T-cell (primary cell): ENCODE measurements around the gene MPPED1. TPM values are rescaled to one million over a fixed set of nuclear protein-coding genes. Genes with fewer than 3 reads are reported as not detected.
A peak's percentile ranks its signal among the peaks of the same experiment; 100 is the strongest.

ENCODE experiments used
- ATAC-seq, 4 experiments: fragments of 200-7000 bp in 3 of 4; fragments of 150-1000 bp in 1 of 4; cut with Tn5 transposase; replicated peaks in 1 of 4; 1 replicate in 3 of 4; 2 replicates in 1 of 4; pipeline ENCODE4 v1.10.0; 2021; ENCODE audit warnings: moderate library complexity in 3 of 4, mild to moderate bottlenecking in 2 of 4, moderate number of reproducible peaks in 1 of 4
- CTCF ChIA-PET, 2 donors: fragments of 300-600 bp; sonication (Branson Sonifier 250); formaldehyde crosslinking; loops; one replicate each; lab custom pipeline; 2022; ENCODE audit warnings: antibody characterized with exemption in 2 of 2; lab: Charles Lee
- POLR2A ChIA-PET, 2 donors: fragments of 300-600 bp; sonication (Branson Sonifier 250); formaldehyde crosslinking; loops; one replicate each; lab custom pipeline; 2022; ENCODE audit warnings: antibody characterized with exemption in 2 of 2; lab: Charles Lee
- DNase-seq, 35 experiments: peaks; one replicate each; pipeline versions ENCODE4 v3.0.0 to v3.0.0-alpha.2; 2013 to 2023
- H3K27ac ChIP-seq: one replicate; pipeline ENCODE4 v1.5.1; 2013; ENCODE audit warnings: low read length
- H3K27me3 ChIP-seq, 2 experiments: replicated peaks in 1 of 2; 1 replicate in 1 of 2; 2 replicates in 1 of 2; pipeline versions ENCODE4 v1.6.1 to v1.7.0; 2013; ENCODE audit warnings: low read length in 1 of 2, mixed read lengths in 1 of 2; ENCODE audit not compliant: control insufficient read depth in 2 of 2, insufficient read depth in 2 of 2; ENCODE audit errors: extremely low read depth in 1 of 2
- H3K36me3 ChIP-seq, 2 donors: 1 replicate in 1 of 2; 2 replicates in 1 of 2; pipeline versions ENCODE4 v1.6.1 to v1.7.0; 2013; ENCODE audit warnings: low read length in 1 of 2; ENCODE audit not compliant: control insufficient read depth in 2 of 2, insufficient read depth in 1 of 2; ENCODE audit errors: extremely low read depth in 1 of 2
- H3K4me1 ChIP-seq, 2 experiments: 1 replicate in 1 of 2; 2 replicates in 1 of 2; pipeline versions ENCODE4 v1.6.1 to v1.7.0; 2013; ENCODE audit warnings: low read length in 2 of 2, mixed read lengths in 1 of 2; ENCODE audit not compliant: insufficient read depth in 2 of 2, control insufficient read depth in 1 of 2; ENCODE audit errors: extremely low read depth in 1 of 2
- H3K4me3 ChIP-seq, 2 donors: 1 replicate in 1 of 2; 2 replicates in 1 of 2; pipeline versions ENCODE4 v1.5.1 to v1.7.0; 2013; ENCODE audit warnings: mild to moderate bottlenecking in 2 of 2, low read length in 1 of 2, moderate library complexity in 1 of 2; ENCODE audit not compliant: control insufficient read depth in 1 of 2; ENCODE audit errors: extremely low read depth in 1 of 2
- H3K9me3 ChIP-seq: 2 replicates; pipeline ENCODE4 v1.7.0; 2013
- H3K27ac Mint-ChIP-seq, 2 donors: one replicate each; pipeline ENCODE4 v1.8.0; 2020 to 2021; ENCODE audit warnings: mild to moderate bottlenecking in 2 of 2, mixed read lengths in 2 of 2
- H3K27me3 Mint-ChIP-seq, 2 donors: one replicate each; pipeline ENCODE4 v1.8.0; 2021 to 2022; ENCODE audit warnings: mixed read lengths in 2 of 2
- H3K36me3 Mint-ChIP-seq: one replicate; pipeline ENCODE4 v1.8.0; 2021; ENCODE audit warnings: mixed read lengths
- H3K4me1 Mint-ChIP-seq, 3 donors: one replicate each; pipeline ENCODE4 v1.8.0; 2020 to 2022; ENCODE audit warnings: mixed read lengths in 3 of 3, mild to moderate bottlenecking in 1 of 3
- H3K4me3 Mint-ChIP-seq, 3 donors: one replicate each; pipeline ENCODE4 v1.8.0; 2020 to 2022; ENCODE audit warnings: mild to moderate bottlenecking in 3 of 3, mixed read lengths in 3 of 3, moderate library complexity in 3 of 3
- H3K9me3 Mint-ChIP-seq, 3 donors: one replicate each; pipeline ENCODE4 v1.8.0; 2020 to 2022; ENCODE audit warnings: mixed read lengths in 3 of 3
- WGBS: methylation state at CpG from one replicate; pipeline ENCODE4 v1.1.5; 2013; ENCODE audit warnings: missing lambda C conversion rate; ENCODE audit not compliant: insufficient coverage; 5-methylcytosine and 5-hydroxymethylcytosine counted together
- total RNA-seq, 35 experiments: library from RNA in 6 of 35; stranded (reverse) in 6 of 35; fragments of 120-200 nt in 1 of 35; gene quantifications; one replicate each; pipeline versions ENCODE4 v1.2.1 to v1.2.4 and lab custom pipeline; 2013 to 2026

MPPED1 gene
- total RNA-seq, 5 donors from 2014 or later (not counting 1 experiment from before 2014, with no cell fraction given), result not detected

- Mint-ChIP-seq H3K27ac (no peak overlapping the region), H3K9me3 (no peaks in the 10 kb centered on the region), H3K4me1 (peaks cover 10 to 20% (median 12%) of the 10 kb centered on the region in 3 donors), H3K36me3 (no peaks in the 10 kb centered on the region), H3K27me3 (peaks cover 14 to 32% of the 10 kb centered on the region in 2 donors), H3K4me3 (no peak overlapping the region)
- Histone ChIP-seq H3K36me3 (no peaks in the 10 kb centered on the region), H3K9me3 (no peaks in the 10 kb centered on the region), H3K27me3 (peaks cover 0 to 34% of the 10 kb centered on the region in 2 experiments), H3K4me1 (peaks cover 0 to 14% of the 10 kb centered on the region in 2 experiments), H3K4me3 (no peak overlapping the region), H3K27ac (no peak overlapping the region)
- 47% methylated on average over 4 of the region's 5 CpGs for WGBS
- ATAC-seq (no peak), DNase-seq (no peak)
- ChIA-PET CTCF (no interaction called here), POLR2A (no interaction called here)
These were observed 27.0 kb upstream of the MPPED1 start for GRCh38 chr22:43384863-43385262.

GRCh38 chr22:43385770-43386641 lies 25.8 kb upstream of the MPPED1 start:
- Mint-ChIP-seq H3K27ac (no peak overlapping the region), H3K27me3 (peaks cover 10 to 29% of the 10 kb centered on the region in 2 donors), H3K9me3 (no peaks in the 10 kb centered on the region), H3K36me3 (no peaks in the 10 kb centered on the region), H3K4me3 (peak overlapping the region in 1 of 3 donors; percentile 6), H3K4me1 (peaks cover 10 to 18% (median 12%) of the 10 kb centered on the region in 3 donors)
- H3K4me1 ChIP-seq, result peaks cover 0 to 14% of the 10 kb centered on the region in 2 experiments
- ChIA-PET CTCF (interaction anchor here in 1 of 2 donors (0.6 to 0.7 kb wide), 2 partner anchors 43 to 684 kb away, joined by 3 read pairs; no protein-coding TSS in a partner anchor), POLR2A (no interaction called here)
- no peaks in the 10 kb centered on the region for H3K9me3 ChIP-seq
- ATAC-seq (peak; percentile 84 to 96 (median 91)), DNase-seq (peak; percentile 24 to 84 (median 58))
- H3K36me3 ChIP-seq, result no peaks in the 10 kb centered on the region
- WGBS, result 0% methylated on average over 11 of the region's 20 CpGs
- no peak overlapping the region for H3K4me3 ChIP-seq
- H3K27me3 ChIP-seq, result peaks cover 0 to 34% of the 10 kb centered on the region in 2 experiments
- H3K27ac ChIP-seq, result no peak overlapping the region

- no peak overlapping the region for H3K27ac Mint-ChIP-seq
- H3K4me3 Mint-ChIP-seq, result no peak overlapping the region
- H3K36me3 Mint-ChIP-seq, result no peaks in the 10 kb centered on the region
- Histone ChIP-seq H3K9me3 (no peaks in the 10 kb centered on the region), H3K4me1 (peaks cover 0 to 9% of the 10 kb centered on the region in 2 experiments), H3K27me3 (peaks cover 0 to 34% of the 10 kb centered on the region in 2 experiments), H3K36me3 (no peaks in the 10 kb centered on the region), H3K27ac (no peak overlapping the region), H3K4me3 (no peak overlapping the region)
- WGBS, result no CpG with 5 or more reads among the region's 7 CpGs
- DNase-seq (no peak), ATAC-seq (no peak)
- peaks cover 7 to 12% (median 8%) of the 10 kb centered on the region in 3 donors for H3K4me1 Mint-ChIP-seq
- POLR2A ChIA-PET, result no interaction called here
- H3K27me3 Mint-ChIP-seq, result peaks cover 10 to 28% of the 10 kb centered on the region in 2 donors
- H3K9me3 Mint-ChIP-seq, result no peaks in the 10 kb centered on the region
- CTCF ChIA-PET, result interaction anchor here in 1 of 2 donors (1.0 kb wide), 1 partner anchor 16 kb away, joined by 4 read pairs; no protein-coding TSS in a partner anchor
These were observed 24.0 kb upstream of the MPPED1 start for GRCh38 chr22:43387815-43388214.

DNA sequence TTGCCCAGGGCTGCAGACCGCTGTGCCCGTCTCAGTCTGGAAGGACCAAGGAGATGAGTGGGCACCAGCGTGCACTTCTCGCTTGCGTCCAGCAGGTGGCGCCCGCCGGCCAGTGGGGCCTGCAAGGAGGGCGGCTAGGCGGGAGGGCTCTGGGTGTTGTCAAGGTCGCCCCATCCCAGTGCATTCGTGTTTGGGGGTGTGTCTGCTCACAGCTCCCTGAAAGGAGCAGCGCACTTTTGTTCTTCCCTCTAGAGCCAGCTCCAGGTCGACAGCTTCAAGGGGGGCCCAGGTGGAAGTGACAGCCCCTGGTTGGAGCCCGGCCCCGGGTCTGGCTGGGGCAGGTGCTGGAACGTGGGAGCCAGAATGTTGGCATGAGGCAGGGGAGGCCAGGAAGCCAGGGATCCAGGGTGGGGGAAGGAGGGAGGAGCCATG lies 23.4 kb upstream of the MPPED1 start:
- peaks cover 0 to 9% of the 10 kb centered on the region in 2 experiments for H3K4me1 ChIP-seq
- no peak overlapping the region for H3K27ac ChIP-seq
- no peak overlapping the region for H3K4me3 ChIP-seq
- Mint-ChIP-seq H3K27ac (no peak overlapping the region), H3K27me3 (peaks cover 10 to 28% of the 10 kb centered on the region in 2 donors), H3K4me3 (no peak overlapping the region), H3K36me3 (no peaks in the 10 kb centered on the region), H3K4me1 (peaks cover 7 to 12% (median 8%) of the 10 kb centered on the region in 3 donors), H3K9me3 (no peaks in the 10 kb centered on the region)
- ATAC-seq (peak; percentile 50 to 73 (median 62)), DNase-seq (peak; percentile 10 to 81 (median 61))
- H3K9me3 ChIP-seq, result no peaks in the 10 kb centered on the region
- WGBS, result 1% methylated on average over 14 of the region's 17 CpGs
- ChIA-PET POLR2A (no interaction called here), CTCF (interaction anchor here in 1 of 2 donors (1.0 kb wide), 1 partner anchor 15 kb away, joined by 4 read pairs; no protein-coding TSS in a partner anchor)
- peaks cover 0 to 34% of the 10 kb centered on the region in 2 experiments for H3K27me3 ChIP-seq
- no peaks in the 10 kb centered on the region for H3K36me3 ChIP-seq

DNA sequence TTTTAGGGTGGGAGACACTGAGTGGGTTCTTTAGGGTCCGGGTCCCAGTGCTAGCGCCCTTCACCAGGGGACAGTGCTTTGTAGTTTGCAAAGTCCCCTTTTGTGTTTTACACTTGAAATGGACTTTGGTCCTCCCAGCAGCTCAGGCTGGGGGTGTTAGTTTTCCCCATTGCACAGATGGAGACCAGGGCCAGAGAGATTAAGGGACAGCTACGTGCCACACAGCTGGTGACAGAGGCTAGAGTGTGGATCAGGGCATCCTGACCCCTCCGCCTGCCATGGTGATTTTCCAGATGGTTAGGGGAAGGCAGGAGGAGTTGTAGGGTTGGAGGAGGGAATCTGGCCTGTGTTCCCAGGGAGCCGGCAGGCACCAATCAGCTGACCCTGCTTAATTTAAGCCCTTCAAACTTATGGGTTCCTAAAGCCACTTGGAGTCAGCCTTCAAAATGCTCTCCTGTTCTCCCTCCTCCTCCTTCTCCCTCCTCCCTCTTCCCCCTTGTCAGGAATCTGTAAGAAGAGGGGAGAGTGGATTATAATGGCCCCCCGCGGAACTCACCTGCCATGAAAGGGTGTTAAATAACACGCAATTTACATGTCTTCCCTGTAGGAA lies 22.5 kb upstream of the MPPED1 start:
- no peak for DNase-seq
- Histone ChIP-seq H3K4me3 (no peak overlapping the region), H3K9me3 (no peaks in the 10 kb centered on the region), H3K27ac (no peak overlapping the region), H3K27me3 (peaks cover 0 to 34% of the 10 kb centered on the region in 2 experiments), H3K4me1 (peaks cover 0 to 9% of the 10 kb centered on the region in 2 experiments), H3K36me3 (no peaks in the 10 kb centered on the region)
- H3K36me3 Mint-ChIP-seq, result no peaks in the 10 kb centered on the region
- POLR2A ChIA-PET, result no interaction called here
- no peak for ATAC-seq
- H3K9me3 Mint-ChIP-seq, result no peaks in the 10 kb centered on the region
- peaks cover 10 to 27% of the 10 kb centered on the region in 2 donors for H3K27me3 Mint-ChIP-seq
- H3K4me1 Mint-ChIP-seq, result peaks cover 7 to 12% (median 8%) of the 10 kb centered on the region in 3 donors
- H3K27ac Mint-ChIP-seq, result no peak overlapping the region
- WGBS, result 83% methylated on average over 4 of the region's 8 CpGs
- CTCF ChIA-PET, result no interaction called here
- no peak overlapping the region for H3K4me3 Mint-ChIP-seq

GRCh38 chr22:43390166-43390565 lies 21.6 kb upstream of the MPPED1 start:
- CTCF ChIA-PET, result interaction anchor here (0.5 to 0.6 kb wide), 2 partner anchors 20 to 116 kb away, joined by 4 to 5 read pairs; no protein-coding TSS in a partner anchor
- no peaks in the 10 kb centered on the region for H3K9me3 Mint-ChIP-seq
- Histone ChIP-seq H3K4me3 (no peak overlapping the region), H3K27me3 (peaks cover 0 to 32% of the 10 kb centered on the region in 2 experiments), H3K4me1 (peaks cover 0 to 9% of the 10 kb centered on the region in 2 experiments), H3K9me3 (no peaks in the 10 kb centered on the region), H3K36me3 (no peaks in the 10 kb centered on the region), H3K27ac (no peak overlapping the region)
- POLR2A ChIA-PET, result no interaction called here
- H3K36me3 Mint-ChIP-seq, result no peaks in the 10 kb centered on the region
- H3K27me3 Mint-ChIP-seq, result peaks cover 10 to 23% of the 10 kb centered on the region in 2 donors
- H3K4me1 Mint-ChIP-seq, result peaks cover 7 to 12% (median 8%) of the 10 kb centered on the region in 3 donors
- no peak for ATAC-seq
- no CpG with 5 or more reads among the region's 3 CpGs for WGBS
- DNase-seq, result no peak
- no peak overlapping the region for H3K27ac Mint-ChIP-seq
- H3K4me3 Mint-ChIP-seq, result no peak overlapping the region
